K562 (cell line): ENCODE measurements around the gene AKNA. TPM values are rescaled to one million over a fixed set of nuclear protein-coding genes. Genes with fewer than 3 reads are reported as not detected.
"Not testable (repeated sequence)": the region's sequence is repeated elsewhere in the genome, so short reads cannot be mapped to it uniquely, and the experiment has no call there.

ENCODE experiments used
- ATAC-seq: fragments of 200-7000 bp; cut with Tn5 transposase; 3 replicates; pipeline ENCODE4 v1.9.1; 2020; ENCODE audit warnings: moderate library complexity
- BruUV-seq: library from RNA; stranded (reverse); fragments of 400-500 nt; replicated peaks from 2 replicates; lab custom pipeline; 2021; lab: Mats Ljungman, UMichigan
- CTCF ChIA-PET: fragments of 300-600 bp; formaldehyde crosslinking; extraction: SDS; loops from one replicate; lab custom pipeline; 2021; ENCODE audit warnings: low intra/inter-chr PET ratio; lab: Yijun Ruan, JAX
- POLR2A ChIA-PET: fragments of 300-600, 350-650 bp; sonication (Branson Sonifier 250); formaldehyde crosslinking; extraction: SDS; loops from one replicate; lab custom pipeline; 2021; ENCODE audit warnings: antibody characterized with exemption, inconsistent platforms; lab: Yijun Ruan, JAX
- DNase-seq, 4 experiments: peaks; one replicate each; pipeline versions ENCODE4 v3.0.0 to v3.0.0-alpha.2; 2011 to 2018; ENCODE audit warnings: low spot score in 3 of 4, mixed read lengths in 3 of 4; ENCODE audit errors: extremely low read depth in 1 of 4
- FAIRE-seq: peaks from 2 replicates; lab custom pipeline; 2011; peaks lifted over from hg19 to GRCh38; lab: Jason Lieb, UNC
- H2AFZ ChIP-seq: 2 replicates; pipeline ENCODE4 v1.6.0; 2011; ENCODE audit warnings: low read depth, low read length, control low read depth, inconsistent platforms
- H3K27ac ChIP-seq: fragments of 200-600 bp; 3 replicates; pipeline ENCODE4 v1.8.0; 2011; ENCODE audit warnings: low read depth, mild to moderate bottlenecking, control low read depth, inconsistent platforms, low read length, moderate library complexity, mixed read lengths; ENCODE audit errors: extremely low read depth
- H3K27me3 ChIP-seq, 2 experiments: fragments of 300-600 bp in 1 of 2; 2 replicates in 1 of 2; 3 replicates in 1 of 2; pipeline versions ENCODE4 v1.6.0 to v1.8.0; 2011; ENCODE audit warnings: inconsistent platforms in 2 of 2, low read length in 2 of 2, mild to moderate bottlenecking in 1 of 2, mixed read lengths in 1 of 2, moderate library complexity in 1 of 2; ENCODE audit not compliant: control insufficient read depth in 2 of 2, insufficient read depth in 2 of 2
- H3K36me3 ChIP-seq: fragments of 300-600 bp; 3 replicates; pipeline ENCODE4 v1.8.0; 2011; ENCODE audit warnings: mild to moderate bottlenecking, low read length, inconsistent platforms; ENCODE audit not compliant: control insufficient read depth, insufficient read depth
- H3K4me1 ChIP-seq, 2 experiments: fragments of 200-600 bp in 1 of 2; replicated peaks in 1 of 2; 2 replicates in 1 of 2; 3 replicates in 1 of 2; pipeline versions ENCODE4 v1.5.1 to v1.8.0; 2011; ENCODE audit warnings: inconsistent platforms in 2 of 2, low read length in 2 of 2, mild to moderate bottlenecking in 1 of 2, mixed read lengths in 1 of 2, moderate library complexity in 1 of 2; ENCODE audit not compliant: control insufficient read depth in 2 of 2, insufficient read depth in 2 of 2
- H3K4me2 ChIP-seq: 2 replicates; pipeline ENCODE4 v1.6.1; 2011; ENCODE audit warnings: low read length, control low read depth, inconsistent platforms, mixed read lengths; ENCODE audit not compliant: insufficient read depth
- H3K4me3 ChIP-seq: fragments of 200-600 bp; sonication (generic), shearing (Covaris generic); 2 replicates; pipeline ENCODE4 v1.5.1; 2016; ENCODE audit warnings: control low read depth, inconsistent platforms
- H3K79me2 ChIP-seq: fragments of 200-600 bp; 3 replicates; pipeline ENCODE4 v1.8.0; 2011; ENCODE audit warnings: low read length, inconsistent platforms; ENCODE audit not compliant: control insufficient read depth, insufficient read depth
- H3K9ac ChIP-seq, 2 experiments: 2 replicates each; pipeline versions ENCODE4 v1.6.0 to v1.6.1; 2011; ENCODE audit warnings: low read depth in 2 of 2, low read length in 2 of 2, control low read depth in 1 of 2, inconsistent platforms in 1 of 2, mild to moderate bottlenecking in 1 of 2, mixed read lengths in 1 of 2; ENCODE audit not compliant: insufficient read depth in 1 of 2
- H3K9me1 ChIP-seq: one replicate; pipeline ENCODE4 v1.6.0; 2011; ENCODE audit warnings: inconsistent platforms, mild to moderate bottlenecking, low read length, moderate library complexity; ENCODE audit not compliant: control insufficient read depth, insufficient read depth
- H3K9me3 ChIP-seq: replicated peaks from 2 replicates; pipeline ENCODE4 v1.5.1; 2011; ENCODE audit warnings: low read depth, low read length, inconsistent platforms; ENCODE audit not compliant: control insufficient read depth, insufficient read depth
- H4K20me1 ChIP-seq: replicated peaks from 2 replicates; pipeline ENCODE4 v1.6.1; 2011; ENCODE audit warnings: low read length, inconsistent platforms, mixed read lengths; ENCODE audit not compliant: control insufficient read depth, insufficient read depth
- ARID2 ChIP-seq: fragments of 450-650 bp; IDR thresholded peaks from 2 replicates; pipeline ENCODE4 v1.6.1; 2017; ENCODE audit warnings: antibody characterized with exemption, mild to moderate bottlenecking
- FIP1L1 ChIP-seq: fragments of 200-400 bp; formaldehyde crosslinking; IDR thresholded peaks from 2 replicates; pipeline ENCODE4 v1.6.1; 2018; ENCODE audit warnings: mild to moderate bottlenecking, low read depth, low read length; ENCODE audit not compliant: poor library complexity, severe bottlenecking
- KLF16 ChIP-seq: IDR thresholded peaks from 2 replicates; pipeline ENCODE4 v1.6.1; 2016; ENCODE audit warnings: antibody characterized with exemption
- LCOR ChIP-seq: sonication (generic); formaldehyde crosslinking; IDR thresholded peaks from 2 replicates; pipeline ENCODE4 v1.8.0; 2022; ENCODE audit warnings: mild to moderate bottlenecking, missing genetic modification reagents
- POLR2AphosphoS5 ChIP-seq: IDR thresholded peaks from 2 replicates; pipeline ENCODE4 v1.6.1; 2011; ENCODE audit warnings: mild to moderate bottlenecking, low read depth, low read length, moderate library complexity; ENCODE audit not compliant: control insufficient read depth, insufficient read depth
- TCF3 ChIP-seq: sonication (generic); formaldehyde crosslinking; IDR thresholded peaks from 2 replicates; pipeline ENCODE4 v1.4.0; 2020; ENCODE audit warnings: mild to moderate bottlenecking, missing genetic modification reagents
- ZHX1 ChIP-seq: fragments of 150-350 bp; conservative IDR thresholded peaks from 2 replicates; pipeline ENCODE4 v1.6.1; 2014; ENCODE audit warnings: low read length
- WGBS: fragments of 100-300 bp; shearing (Covaris generic); methylation state at CpG from one replicate; pipeline ENCODE4 v1.1.6; 2016; ENCODE audit warnings: low coverage, mixed read lengths; ENCODE audit not compliant: insufficient coverage; ENCODE audit errors: missing lambda C conversion rate; 5-methylcytosine and 5-hydroxymethylcytosine counted together
- in situ Hi-C: fragments of 300-500 bp; cut with MboI; formaldehyde crosslinking; loops from 4 replicates; pipeline ENCODE4 v1.15.0; 2018; ENCODE audit warnings: inconsistent platforms, mixed read lengths
- intact Hi-C: fragments of 100-400 bp; cut with micrococcal nuclease; formaldehyde crosslinking; loops from 2 replicates; pipeline ENCODE4 v1.14.2; 2022
- polyA plus RNA-seq, 8 experiments: library from polyadenylated mRNA; depleted of rRNA in 4 of 8; stranded (reverse) in 5 of 8; unstranded in 3 of 8; fragments of >200 nt; fragmentation: Nextera tagmentation in 2 of 8; fragmentation: Illumina TruSeq in 1 of 8; extraction: Ambion mirVana in 2 of 8; extraction: Trizol in 1 of 8; gene quantifications; 2 replicates each; pipeline versions ENCODE4 v1.2.1 to v1.2.3, GENCODE V29; 2011 to 2014; ENCODE audit warnings: inconsistent platforms in 1 of 8, missing spikeins in 1 of 8
- total RNA-seq, 7 experiments: library from RNA; depleted of rRNA in 6 of 7; stranded (reverse); fragments of >200 nt in 6 of 7; fragmentation: Illumina TruSeq in 2 of 7; extraction: Trizol in 2 of 7; gene quantifications; 2 replicates each; pipeline versions ENCODE4 v1.2.1 to v1.2.3, GENCODE V29; 2011 to 2021; ENCODE audit warnings: low replicate concordance in 1 of 7

Gene AKNA
- total and polyA plus RNA-seq, 9 of the 15 experiments (the other 6 are each of a cell fraction or from before 2014, with no cell fraction given), result 0.29 to 20.5 (median 3.9) TPM

GRCh38 chr9:114321759-114322158, 66.0 kb downstream of the AKNA start:
- no TSS peak for BruUV-seq
- no peak overlapping the region for H3K27ac ChIP-seq
- no peaks in the 10 kb centered on the region for H3K79me2 ChIP-seq
- H3K9me3 ChIP-seq, result no peaks in the 10 kb centered on the region
- peaks cover 11 to 35% of the 10 kb centered on the region in 2 experiments; a peak in 4 of 5 replicates for H3K27me3 ChIP-seq
- ChIA-PET CTCF (no interaction called here), POLR2A (interaction anchor here (0.6 kb wide), 1 partner anchor 663 kb away, joined by 3 read pairs; no protein-coding TSS in a partner anchor)
- in situ Hi-C loops, result no loop called here
- TF ChIP-seq LCOR (CRISPR knock-in tag) (no peak), FIP1L1 (no peak), KLF16 (no peak), POLR2AphosphoS5 (no peak), ZHX1 (no peak), TCF3 (CRISPR knock-in tag) (no peak), ARID2 (no peak)
- no peaks in the 10 kb centered on the region for H4K20me1 ChIP-seq
- H3K4me3 ChIP-seq, result no peak overlapping the region
- H3K9ac ChIP-seq, result no peak overlapping the region
- H3K4me1 ChIP-seq, result no peaks in the 10 kb centered on the region; a peak in 1 of 5 replicates
- no peak overlapping the region for H3K4me2 ChIP-seq
- DNase-seq (no peak), FAIRE-seq (no peak), ATAC-seq (no peak)
- intact Hi-C loops, result no loop called here
- no peaks in the 10 kb centered on the region for H3K9me1 ChIP-seq
- 2% methylated on average over 8 of the region's 8 CpGs for WGBS
- no peak overlapping the region for H2AFZ ChIP-seq
- no peaks in the 10 kb centered on the region for H3K36me3 ChIP-seq

DNA sequence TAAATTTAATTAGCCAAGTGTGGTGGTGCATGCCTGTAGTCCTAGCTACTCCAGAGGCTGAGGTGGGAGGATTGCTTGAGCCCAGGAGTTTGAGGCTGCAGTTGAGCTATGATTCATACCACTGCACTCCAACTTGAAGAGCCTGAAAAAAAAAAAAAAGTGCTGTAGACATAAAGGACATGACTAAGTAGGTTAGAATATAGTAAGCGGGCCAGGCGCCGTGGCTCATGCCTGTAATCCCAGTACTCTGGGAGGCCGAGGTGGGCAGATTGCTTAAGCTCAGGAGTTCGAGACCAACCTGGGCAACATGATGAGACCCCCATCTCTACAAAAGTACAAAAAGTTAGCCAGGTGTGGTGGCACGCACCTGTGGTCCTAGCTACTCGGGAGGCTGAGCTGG, 67.1 kb downstream of the AKNA start:
- POLR2A ChIA-PET, FAIRE-seq, H3K9ac ChIP-seq, H3K79me2 ChIP-seq, H3K36me3 ChIP-seq, DNase-seq, in situ Hi-C loops, H3K4me1 ChIP-seq, H3K9me3 ChIP-seq, H3K4me3 ChIP-seq, H3K4me2 ChIP-seq, H3K9me1 ChIP-seq, H3K27ac ChIP-seq, H4K20me1 ChIP-seq, intact Hi-C loops, H2AFZ ChIP-seq, BruUV-seq, CTCF ChIA-PET, ATAC-seq: not testable (repeated sequence)
- peaks cover 10 to 32% of the 10 kb centered on the region in 2 experiments; a peak in 4 of 5 replicates for H3K27me3 ChIP-seq
- WGBS, result 9% methylated on average over 7 of the region's 7 CpGs
